GM12878 (cell line): ENCODE data around the gene LMF1. TPM values are rescaled to one million over a fixed set of nuclear protein-coding genes. Genes with fewer than 3 reads are reported as not detected.

Experiments used
- ATAC-seq: fragments of 200-7000 bp; cut with Tn5 transposase; 3 replicates; pipeline ENCODE4 v1.9.1; 2020; ENCODE audit warnings: mild to moderate bottlenecking, moderate library complexity
- BruUV-seq: library from RNA; stranded (reverse); fragments of 400-500 nt; replicated peaks from 2 replicates; lab custom pipeline; 2021; lab: Mats Ljungman, UMichigan
- CTCF ChIA-PET: fragments of 300-600 bp; sonication (Branson Sonifier 250); formaldehyde crosslinking; extraction: SDS; loops from one replicate; lab custom pipeline; 2021; ENCODE audit warnings: inconsistent platforms; lab: Yijun Ruan, JAX
- POLR2A ChIA-PET: fragments of 350-600 bp; formaldehyde crosslinking; extraction: SDS; loops from one replicate; lab custom pipeline; 2021; ENCODE audit warnings: inconsistent platforms; lab: Charles Lee
- RAD21 ChIA-PET: fragments of 300-600 bp; sonication (Branson Sonifier 250); formaldehyde crosslinking; loops from one replicate; lab custom pipeline; 2023; ENCODE audit warnings: antibody characterized with exemption; ENCODE audit not compliant: unreplicated experiment; lab: Charles Lee
- SMC1A ChIA-PET: fragments of 300-600 bp; sonication (Branson Sonifier 250); formaldehyde crosslinking; loops from one replicate; lab custom pipeline; 2023; ENCODE audit not compliant: unreplicated experiment, uncharacterized antibody; lab: Charles Lee
- DNase-seq: peaks from one replicate; pipeline ENCODE4 v3.0.0-alpha.2; 2011; ENCODE audit warnings: low read depth, low spot score
- FAIRE-seq: peaks from 3 replicates; lab custom pipeline; 2011; peaks lifted over from hg19 to GRCh38; lab: Jason Lieb, UNC
- H2AFZ ChIP-seq: 2 replicates; pipeline ENCODE4 v1.6.0; 2011; ENCODE audit warnings: low read depth, low read length, control low read depth; ENCODE audit not compliant: control insufficient read depth
- H3K27ac ChIP-seq: 2 replicates; pipeline ENCODE4 v1.5.1; 2011; ENCODE audit warnings: control low read depth; ENCODE audit not compliant: control insufficient read depth, insufficient read depth
- H3K27me3 ChIP-seq, 2 experiments: replicated peaks in 1 of 2; 2 replicates each; pipeline versions ENCODE4 v1.6.0 to v1.6.1; 2011; ENCODE audit warnings: low read length in 1 of 2; ENCODE audit not compliant: control insufficient read depth in 2 of 2, insufficient read depth in 2 of 2
- H3K36me3 ChIP-seq, 2 experiments: 2 replicates each; pipeline ENCODE4 v1.5.1; 2011; ENCODE audit warnings: low read length in 1 of 2; ENCODE audit not compliant: control insufficient read depth in 2 of 2, insufficient read depth in 2 of 2
- H3K4me1 ChIP-seq: 2 replicates; pipeline ENCODE4 v1.6.1; 2011; ENCODE audit warnings: mild to moderate bottlenecking, low read length, moderate library complexity, mixed read lengths; ENCODE audit not compliant: control insufficient read depth, insufficient read depth
- H3K4me2 ChIP-seq: 2 replicates; pipeline ENCODE4 v1.6.0; 2011; ENCODE audit warnings: control low read depth; ENCODE audit not compliant: control insufficient read depth, insufficient read depth
- H3K4me3 ChIP-seq: fragments of 200-600 bp; sonication (generic); 2 replicates; pipeline ENCODE4 v1.5.1; 2016
- H3K79me2 ChIP-seq: 2 replicates; pipeline ENCODE4 v1.6.0; 2011; ENCODE audit warnings: low read length; ENCODE audit not compliant: control insufficient read depth, insufficient read depth
- H3K9ac ChIP-seq: 2 replicates; pipeline ENCODE4 v1.8.0; 2011; ENCODE audit warnings: low read length, control low read depth, mixed read lengths; ENCODE audit not compliant: control insufficient read depth, insufficient read depth
- H3K9me3 ChIP-seq: replicated peaks from 3 replicates; pipeline ENCODE4 v1.5.1; 2011; ENCODE audit warnings: mild to moderate bottlenecking, low read length; ENCODE audit not compliant: control insufficient read depth, insufficient read depth
- H4K20me1 ChIP-seq: 2 replicates; pipeline ENCODE4 v1.6.0; 2011; ENCODE audit not compliant: control insufficient read depth, insufficient read depth
- ASH2L ChIP-seq: fragments of 300-600, 200-600 bp; sonication (generic); IDR thresholded peaks from 2 replicates; pipeline ENCODE4 v1.6.1; 2017; ENCODE audit warnings: low read depth, mild to moderate bottlenecking, borderline replicate concordance
- BRCA1 ChIP-seq: IDR thresholded peaks from 2 replicates; pipeline ENCODE4 v1.6.1; 2011; ENCODE audit warnings: low read depth, low read length, improper control_type of control experiment
- CBX5 ChIP-seq: sonication (generic); IDR thresholded peaks from 2 replicates; pipeline ENCODE4 v1.6.1; 2016; ENCODE audit warnings: low read depth, moderate library complexity, mild to moderate bottlenecking, inconsistent platforms
- CHD1 ChIP-seq: IDR thresholded peaks from 2 replicates; pipeline ENCODE4 v1.6.1; 2012; ENCODE audit warnings: low read depth, low read length, improper control_type of control experiment
- EGR1 ChIP-seq, 2 experiments: IDR thresholded peaks; 1 replicate in 1 of 2; 2 replicates in 1 of 2; pipeline ENCODE4 v1.6.1; 2011 to 2012; ENCODE audit warnings: low read depth in 2 of 2, low read length in 2 of 2, borderline replicate concordance in 1 of 2, mild to moderate bottlenecking in 1 of 2, moderate library complexity in 1 of 2
- FOS ChIP-seq: IDR thresholded peaks from 3 replicates; pipeline ENCODE4 v1.6.1; 2011; ENCODE audit warnings: borderline replicate concordance; ENCODE audit not compliant: insufficient read length; ENCODE audit errors: extremely low read depth
- MEF2B ChIP-seq: fragments of 450-650 bp; IDR thresholded peaks from 2 replicates; pipeline ENCODE4 v1.6.1; 2018; ENCODE audit warnings: mild to moderate bottlenecking, moderate library complexity; ENCODE audit not compliant: partially characterized antibody, poor library complexity, severe bottlenecking
- MYC ChIP-seq: IDR thresholded peaks from 2 replicates; pipeline ENCODE4 v1.6.1; 2011; ENCODE audit warnings: mild to moderate bottlenecking, low read length, moderate library complexity, inconsistent platforms; ENCODE audit not compliant: insufficient read depth, insufficient replicate concordance, insufficient read length, severe bottlenecking
- NFYB ChIP-seq: IDR thresholded peaks from 2 replicates; pipeline ENCODE4 v1.6.1; 2011; ENCODE audit warnings: low read depth, mild to moderate bottlenecking, low read length, improper control_type of control experiment, moderate library complexity; ENCODE audit not compliant: insufficient read depth
- PBX3 ChIP-seq: IDR thresholded peaks from 2 replicates; pipeline ENCODE4 v1.6.1; 2011; ENCODE audit warnings: mild to moderate bottlenecking, low read depth, low read length, moderate library complexity; ENCODE audit not compliant: insufficient replicate concordance
- REST ChIP-seq: IDR thresholded peaks from 2 replicates; pipeline ENCODE4 v1.6.1; 2012; ENCODE audit warnings: mild to moderate bottlenecking, low read depth, low read length
- SIX5 ChIP-seq: IDR thresholded peaks from 2 replicates; pipeline ENCODE4 v1.6.1; 2011; ENCODE audit warnings: mild to moderate bottlenecking, low read depth, low read length, moderate library complexity; ENCODE audit not compliant: severe bottlenecking
- SP1 ChIP-seq: IDR thresholded peaks from one replicate; pipeline ENCODE4 v1.6.1; 2011; ENCODE audit warnings: low read depth, low read length
- TCF3 ChIP-seq: IDR thresholded peaks from 2 replicates; pipeline ENCODE4 v1.6.1; 2012; ENCODE audit warnings: low read depth, mild to moderate bottlenecking, low read length, borderline replicate concordance; ENCODE audit not compliant: insufficient read depth
- WRNIP1 ChIP-seq: IDR thresholded peaks from 2 replicates; pipeline ENCODE4 v1.6.1; 2011; ENCODE audit warnings: low read depth, low read length, improper control_type of control experiment, borderline replicate concordance
- whole genome bisulfite sequencing: methylation state at CpG from one replicate; pipeline ENCODE4 v1.1.6; 2016; ENCODE audit warnings: low lambda C conversion rate; ENCODE audit not compliant: insufficient replicate concordance, insufficient coverage; ENCODE audit errors: missing lambda C conversion rate; 5-methylcytosine and 5-hydroxymethylcytosine counted together
- in situ Hi-C: fragments of 300-500 bp; cut with MboI; formaldehyde crosslinking; loops from 9 replicates; pipeline ENCODE4 v1.14.3; 2018; ENCODE audit warnings: mixed read lengths
- intact Hi-C: fragments of 100-400 bp; cut with micrococcal nuclease; formaldehyde crosslinking; loops from one replicate; pipeline ENCODE4 v1.14.2; 2022; ENCODE audit not compliant: unreplicated experiment
- polyA plus RNA-seq, 11 experiments: library from polyadenylated mRNA; depleted of rRNA in 4 of 11; unstranded in 6 of 11; stranded (reverse) in 5 of 11; fragments of >200 nt; fragmentation: Nextera tagmentation in 4 of 11; fragmentation: Illumina TruSeq in 1 of 11; extraction: Ambion mirVana in 4 of 11; extraction: Trizol in 1 of 11; gene quantifications; 1 replicate in 1 of 11; 2 replicates in 10 of 11; pipeline versions ENCODE4 v1.2.1 to v1.2.3, GENCODE V29; 2011 to 2016; ENCODE audit warnings: inconsistent platforms in 2 of 11, missing spikeins in 2 of 11, low read depth in 1 of 11
- total RNA-seq, 4 experiments: library from RNA; depleted of rRNA in 3 of 4; stranded (reverse); fragments of >200 nt in 3 of 4; fragmentation: Illumina TruSeq in 1 of 4; extraction: Trizol in 1 of 4; gene quantifications; 2 replicates each; pipeline versions ENCODE4 v1.2.1 to v1.2.3, GENCODE V29; 2013 to 2021
- TF ChIP-seq, protein P1 (sequence below): fragments of 450-650 bp; IDR thresholded peaks from 2 replicates; pipeline ENCODE4 v1.6.1; 2017; ENCODE audit warnings: mild to moderate bottlenecking

LMF1 gene
- total and polyA plus RNA-seq, 10 of the 15 experiments (the other 5 are each of a cell fraction or from before 2014, with no cell fraction given): 0.18 to 3.2 (median 1.4) TPM; not detected in 1

DNA sequence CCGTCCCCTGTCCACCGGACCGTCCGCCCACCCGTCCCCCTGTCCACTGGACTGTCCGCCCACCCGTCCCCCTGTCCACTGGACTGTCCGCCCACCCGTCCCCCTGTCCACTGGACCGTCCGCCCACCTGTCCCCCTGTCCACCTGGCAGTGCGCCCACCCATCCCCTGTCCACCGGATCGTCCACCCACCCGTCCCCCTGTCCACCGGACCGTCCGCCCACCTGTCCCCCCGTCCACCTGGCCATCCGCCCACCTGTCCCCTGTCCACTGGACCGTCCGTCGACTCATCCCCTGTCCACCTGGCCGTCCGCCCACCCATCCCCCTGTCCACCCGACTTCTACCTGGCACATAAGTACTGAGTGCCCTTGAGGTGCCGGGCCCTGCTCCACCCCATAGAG lies 76.6 kb downstream of the LMF1 start:
- DNase-seq: no peak
- Histone ChIP-seq H3K9ac (no peak overlapping the region), H3K4me2 (no peak overlapping the region), H2AFZ (no peak overlapping the region), H3K4me1 (no peaks in the 10 kb centered on the region), H3K79me2 (no peaks in the 10 kb centered on the region), H4K20me1 (no peaks in the 10 kb centered on the region), H3K27me3 (no peaks in the 10 kb centered on the region), H3K36me3 (no peaks in the 10 kb centered on the region), H3K4me3 (no peak overlapping the region), H3K9me3 (no peaks in the 10 kb centered on the region), H3K27ac (no peak overlapping the region)
- intact Hi-C loops (no loop called here), in situ Hi-C loops (no loop called here)
- ChIA-PET POLR2A (no interaction called here), CTCF (no interaction called here), RAD21 (no interaction called here), SMC1A (no interaction called here)
- no peak for ATAC-seq
- BruUV-seq: no TSS peak
- TF ChIP-seq FOS: no peak
- TF ChIP-seq WRNIP1: no peak
- no peak for TF ChIP-seq ASH2L
- no peak for TF ChIP-seq SIX5
- TF ChIP-seq SP1: no peak
- TF ChIP-seq CHD1: no peak
- no peak for TF ChIP-seq REST
- no peak for TF ChIP-seq CBX5
- TF ChIP-seq NFYB: no peak
- TF ChIP-seq BRCA1: no peak
- TF ChIP-seq MYC: no peak
- no peak for TF ChIP-seq MEF2B
- no peak for TF ChIP-seq TCF3
- no peak for TF ChIP-seq EGR1 (IDR thresholded peaks at IDR 0.05; ENCODE audit: borderline replicate concordance in 1 of 2, low read depth in 2 of 2, low read length in 2 of 2)
- TF ChIP-seq PBX3: no peak
- TF ChIP-seq, protein P1, sequence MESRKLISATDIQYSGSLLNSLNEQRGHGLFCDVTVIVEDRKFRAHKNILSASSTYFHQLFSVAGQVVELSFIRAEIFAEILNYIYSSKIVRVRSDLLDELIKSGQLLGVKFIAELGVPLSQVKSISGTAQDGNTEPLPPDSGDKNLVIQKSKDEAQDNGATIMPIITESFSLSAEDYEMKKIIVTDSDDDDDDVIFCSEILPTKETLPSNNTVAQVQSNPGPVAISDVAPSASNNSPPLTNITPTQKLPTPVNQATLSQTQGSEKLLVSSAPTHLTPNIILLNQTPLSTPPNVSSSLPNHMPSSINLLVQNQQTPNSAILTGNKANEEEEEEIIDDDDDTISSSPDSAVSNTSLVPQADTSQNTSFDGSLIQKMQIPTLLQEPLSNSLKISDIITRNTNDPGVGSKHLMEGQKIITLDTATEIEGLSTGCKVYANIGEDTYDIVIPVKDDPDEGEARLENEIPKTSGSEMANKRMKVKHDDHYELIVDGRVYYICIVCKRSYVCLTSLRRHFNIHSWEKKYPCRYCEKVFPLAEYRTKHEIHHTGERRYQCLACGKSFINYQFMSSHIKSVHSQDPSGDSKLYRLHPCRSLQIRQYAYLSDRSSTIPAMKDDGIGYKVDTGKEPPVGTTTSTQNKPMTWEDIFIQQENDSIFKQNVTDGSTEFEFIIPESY: no peak
- 48% methylated on average over 11 of the region's 27 CpGs for WGBS
- FAIRE-seq: no peak
